Loucy (cell line): ENCODE results near the gene IQSEC2.
A peak's percentile ranks its signal among the peaks of the same experiment; 100 is the strongest.

ENCODE experiments used
- H2AFZ ChIP-seq: fragments of 200-600 bp; sonication (generic); 2 replicates; pipeline ENCODE4 v1.6.0; 2016; ENCODE audit warnings: antibody characterized with exemption, mild to moderate bottlenecking, low read length, moderate library complexity
- H3F3A ChIP-seq: fragments of 200-600 bp; 2 replicates; pipeline ENCODE4 v1.6.0; 2016; ENCODE audit warnings: antibody characterized with exemption, low read depth, mild to moderate bottlenecking
- H3K27me3 ChIP-seq: fragments of 200-600 bp; sonication (generic); 2 replicates; pipeline ENCODE4 v1.6.1; 2014; ENCODE audit warnings: low read length, mild to moderate bottlenecking; ENCODE audit not compliant: insufficient read depth, poor library complexity, severe bottlenecking
- H3K36me3 ChIP-seq: fragments of 200-600 bp; sonication (generic); 2 replicates; pipeline ENCODE4 v1.6.1; 2016; ENCODE audit warnings: low read length; ENCODE audit not compliant: insufficient read depth
- H3K4me1 ChIP-seq: fragments of 200-600 bp; sonication (generic); 2 replicates; pipeline ENCODE4 v1.5.1; 2014; ENCODE audit warnings: low read length, mild to moderate bottlenecking; ENCODE audit not compliant: insufficient read depth, poor library complexity, severe bottlenecking
- H3K4me2 ChIP-seq: fragments of 200-600 bp; sonication (generic); 2 replicates; pipeline ENCODE4 v1.6.0; 2014; ENCODE audit warnings: antibody characterized with exemption, low read length, low read depth, mild to moderate bottlenecking; ENCODE audit not compliant: poor library complexity, severe bottlenecking
- H3K4me3 ChIP-seq: fragments of 200-600 bp; sonication (generic); 2 replicates; pipeline ENCODE4 v1.5.1; 2014; ENCODE audit warnings: low read length, mild to moderate bottlenecking, mixed read lengths; ENCODE audit not compliant: poor library complexity, severe bottlenecking
- H3K79me2 ChIP-seq: fragments of 200-600 bp; sonication (generic); 2 replicates; pipeline ENCODE4 v1.6.1; 2014; ENCODE audit warnings: low read length; ENCODE audit not compliant: insufficient read depth
- H3K9ac ChIP-seq: fragments of 200-600 bp; sonication (generic); 2 replicates; pipeline ENCODE4 v1.6.0; 2014; ENCODE audit warnings: mild to moderate bottlenecking, low read depth, low read length, moderate library complexity; ENCODE audit not compliant: poor library complexity, severe bottlenecking
- H3K9me2 ChIP-seq: fragments of 200-600 bp; sonication (generic); replicated peaks from 2 replicates; pipeline ENCODE4 v1.6.1; 2016; ENCODE audit warnings: low read depth, low read length, mixed read lengths
- H3K9me3 ChIP-seq: fragments of 200-600 bp; sonication (generic); 2 replicates; pipeline ENCODE4 v1.6.1; 2014; ENCODE audit warnings: mild to moderate bottlenecking, antibody characterized with exemption, low read length, low read depth; ENCODE audit not compliant: insufficient read depth
- H4K20me1 ChIP-seq: fragments of 200-600 bp; sonication (generic); 2 replicates; pipeline ENCODE4 v1.6.0; 2014; ENCODE audit warnings: antibody characterized with exemption, low read length, mild to moderate bottlenecking; ENCODE audit not compliant: insufficient read depth, poor library complexity, severe bottlenecking
- CTCF ChIP-seq: fragments of 200-600 bp; sonication (generic); conservative IDR thresholded peaks from 2 replicates; pipeline ENCODE4 v1.5.1; 2014; ENCODE audit warnings: mild to moderate bottlenecking, antibody characterized with exemption, low read length
- EZH2phosphoT487 ChIP-seq: fragments of 200-600 bp; IDR thresholded peaks from 2 replicates; pipeline ENCODE4 v1.6.1; 2018; ENCODE audit warnings: antibody characterized with exemption, mild to moderate bottlenecking, moderate library complexity, borderline replicate concordance

The IQSEC2 gene

GRCh38 chrX:53294024-53294648 is 12.8 kb upstream of the IQSEC2 start:
- Histone ChIP-seq H3K9me3 (no peaks in the 10 kb centered on the region), H3F3A (no peaks in the 10 kb centered on the region), H3K9me2 (no peaks in the 10 kb centered on the region), H3K4me2 (no peak overlapping the region), H3K4me3 (no peak overlapping the region), H3K9ac (no peak overlapping the region), H3K36me3 (no peaks in the 10 kb centered on the region), H3K4me1 (no peaks in the 10 kb centered on the region), H4K20me1 (no peaks in the 10 kb centered on the region), H3K79me2 (no peaks in the 10 kb centered on the region), H2AFZ (no peak overlapping the region), H3K27me3 (no peaks in the 10 kb centered on the region)
- peak; percentile 42 for TF ChIP-seq CTCF
- no peak for TF ChIP-seq EZH2phosphoT487

GRCh38 chrX:53291596-53291995 is 10.2 kb upstream of the IQSEC2 start:
- Histone ChIP-seq H3K4me1 (peaks cover 18% of the 10 kb centered on the region), H3K9me2 (no peaks in the 10 kb centered on the region)

GRCh38 chrX:53290441-53291041 is 9.2 kb upstream of the IQSEC2 start:
- Histone ChIP-seq H3K9ac (no peak overlapping the region), H3K27me3 (no peaks in the 10 kb centered on the region), H3F3A (peaks cover 3% of the 10 kb centered on the region; the same call in 1 of the 2 replicates), H3K9me2 (no peaks in the 10 kb centered on the region), H3K79me2 (no peaks in the 10 kb centered on the region), H3K36me3 (no peaks in the 10 kb centered on the region), H3K4me2 (no peak overlapping the region), H3K9me3 (no peaks in the 10 kb centered on the region), H3K4me3 (no peak overlapping the region), H3K4me1 (peaks cover 20% of the 10 kb centered on the region), H2AFZ (no peak overlapping the region), H4K20me1 (no peaks in the 10 kb centered on the region)
- no peak for TF ChIP-seq EZH2phosphoT487
- no peak for TF ChIP-seq CTCF

More at GRCh38 chrX:53291596-53291995, 10.2 kb upstream of the IQSEC2 start:
- Histone ChIP-seq H3K36me3 (no peaks in the 10 kb centered on the region), H3F3A (peaks cover 3% of the 10 kb centered on the region; the same call in 1 of the 2 replicates), H2AFZ (no peak overlapping the region), H3K79me2 (no peaks in the 10 kb centered on the region), H3K9ac (no peak overlapping the region), H3K9me3 (no peaks in the 10 kb centered on the region), H3K27me3 (no peaks in the 10 kb centered on the region), H4K20me1 (no peaks in the 10 kb centered on the region), H3K4me2 (no peak overlapping the region), H3K4me3 (no peak overlapping the region)
- no peak for TF ChIP-seq CTCF
- TF ChIP-seq EZH2phosphoT487, result no peak
